Activated naive CD8-positive, alpha-beta T cell treated with anti-CD3 and anti-CD28 coated beads for 36 hours (primary cell): Measurements from ENCODE around the gene GC. TPM values are rescaled to one million over a fixed set of nuclear protein-coding genes. Genes with fewer than 3 reads are reported as not detected.

Experiments
- DNase-seq: peaks from one replicate; pipeline ENCODE4 v3.0.0; 2021
- H3K27ac Mint-ChIP-seq: one replicate; pipeline ENCODE4 v1.8.0; 2022; ENCODE audit warnings: mild to moderate bottlenecking, moderate library complexity, mixed read lengths
- H3K27me3 Mint-ChIP-seq: one replicate; pipeline ENCODE4 v1.8.0; 2022; ENCODE audit warnings: mild to moderate bottlenecking, mixed read lengths
- H3K36me3 Mint-ChIP-seq: one replicate; pipeline ENCODE4 v1.8.0; 2021; ENCODE audit warnings: mild to moderate bottlenecking, mixed read lengths
- H3K4me1 Mint-ChIP-seq: one replicate; pipeline ENCODE4 v1.8.0; 2021; ENCODE audit warnings: mixed read lengths
- H3K4me3 Mint-ChIP-seq: one replicate; pipeline ENCODE4 v1.8.0; 2022; ENCODE audit warnings: mild to moderate bottlenecking, moderate library complexity, mixed read lengths
- H3K9me3 Mint-ChIP-seq: one replicate; pipeline ENCODE4 v1.8.0; 2022; ENCODE audit warnings: mixed read lengths
- total RNA-seq, 2 experiments: library from RNA; stranded (reverse); gene quantifications; one replicate each; pipeline ENCODE4 v1.2.3, GENCODE V29; 2021

Gene GC
- total RNA-seq, 2 experiments from 2014 or later = not detected

GRCh38 chr4:71729856-71730255, 54.0 kb downstream of the GC start:
- no peaks in the 10 kb centered on the region for H3K9me3 Mint-ChIP-seq
- H3K4me3 Mint-ChIP-seq = no peak overlapping the region
- no peaks in the 10 kb centered on the region for H3K36me3 Mint-ChIP-seq
- DNase-seq = no peak
- peaks cover 14% of the 10 kb centered on the region for H3K27me3 Mint-ChIP-seq
- no peaks in the 10 kb centered on the region for H3K4me1 Mint-ChIP-seq
- H3K27ac Mint-ChIP-seq = no peak overlapping the region

- Mint-ChIP-seq H3K9me3 (no peaks in the 10 kb centered on the region), H3K4me1 (no peaks in the 10 kb centered on the region), H3K27me3 (no peaks in the 10 kb centered on the region), H3K27ac (no peak overlapping the region), H3K4me3 (no peak overlapping the region), H3K36me3 (no peaks in the 10 kb centered on the region)
- no peak for DNase-seq
Measured at GRCh38 chr4:71713611-71714203, 70.2 kb downstream of the GC start.

- no peaks in the 10 kb centered on the region for H3K27me3 Mint-ChIP-seq
Measured at GRCh38 chr4:71711985-71712348, 71.9 kb downstream of the GC start.

GRCh38 chr4:71711044-71711984, 72.6 kb downstream of the GC start:
- H3K36me3 Mint-ChIP-seq = no peaks in the 10 kb centered on the region
- no peak overlapping the region for H3K4me3 Mint-ChIP-seq
- H3K4me1 Mint-ChIP-seq = no peaks in the 10 kb centered on the region
- DNase-seq = no peak
- H3K27ac Mint-ChIP-seq = no peak overlapping the region
- H3K9me3 Mint-ChIP-seq = no peaks in the 10 kb centered on the region
- H3K27me3 Mint-ChIP-seq = no peaks in the 10 kb centered on the region

More at GRCh38 chr4:71711985-71712348, 71.9 kb downstream of the GC start:
- H3K9me3 Mint-ChIP-seq = no peaks in the 10 kb centered on the region
- no peaks in the 10 kb centered on the region for H3K36me3 Mint-ChIP-seq
- no peaks in the 10 kb centered on the region for H3K4me1 Mint-ChIP-seq
- H3K4me3 Mint-ChIP-seq = no peak overlapping the region
- no peak overlapping the region for H3K27ac Mint-ChIP-seq
- DNase-seq = no peak

- DNase-seq = no peak
- H3K4me3 Mint-ChIP-seq = no peak overlapping the region
- no peak overlapping the region for H3K27ac Mint-ChIP-seq
- H3K9me3 Mint-ChIP-seq = no peaks in the 10 kb centered on the region
- H3K36me3 Mint-ChIP-seq = no peaks in the 10 kb centered on the region
- no peaks in the 10 kb centered on the region for H3K4me1 Mint-ChIP-seq
- H3K27me3 Mint-ChIP-seq = no peaks in the 10 kb centered on the region
Measured at GRCh38 chr4:71709961-71710360, 73.9 kb downstream of the GC start.

GRCh38 chr4:71698141-71698540, 85.7 kb downstream of the GC start:
- Mint-ChIP-seq H3K27ac (no peak overlapping the region), H3K36me3 (no peaks in the 10 kb centered on the region), H3K4me3 (no peak overlapping the region), H3K27me3 (peaks cover 24% of the 10 kb centered on the region), H3K4me1 (no peaks in the 10 kb centered on the region), H3K9me3 (no peaks in the 10 kb centered on the region)
- no peak for DNase-seq

GRCh38 chr4:71697031-71697430, 86.8 kb downstream of the GC start:
- Mint-ChIP-seq H3K9me3 (no peaks in the 10 kb centered on the region), H3K4me1 (no peaks in the 10 kb centered on the region), H3K36me3 (no peaks in the 10 kb centered on the region), H3K27ac (no peak overlapping the region), H3K4me3 (no peak overlapping the region), H3K27me3 (peaks cover 19% of the 10 kb centered on the region)
- no peak for DNase-seq

GRCh38 chr4:71694961-71695360, 88.9 kb downstream of the GC start:
- Mint-ChIP-seq H3K27ac (no peak overlapping the region), H3K4me3 (no peak overlapping the region)

GRCh38 chr4:71692963-71693362, 90.9 kb downstream of the GC start:
- Mint-ChIP-seq H3K36me3 (no peaks in the 10 kb centered on the region), H3K9me3 (no peaks in the 10 kb centered on the region), H3K27ac (no peak overlapping the region), H3K4me1 (no peaks in the 10 kb centered on the region), H3K27me3 (peaks cover 28% of the 10 kb centered on the region), H3K4me3 (no peak overlapping the region)
- no peak for DNase-seq

More at GRCh38 chr4:71694961-71695360, 88.9 kb downstream of the GC start:
- H3K9me3 Mint-ChIP-seq = no peaks in the 10 kb centered on the region
- peaks cover 14% of the 10 kb centered on the region for H3K27me3 Mint-ChIP-seq
- H3K4me1 Mint-ChIP-seq = no peaks in the 10 kb centered on the region
- no peak for DNase-seq
- H3K36me3 Mint-ChIP-seq = no peaks in the 10 kb centered on the region

GRCh38 chr4:71692198-71692597, 91.7 kb downstream of the GC start:
- Mint-ChIP-seq H3K4me3 (no peak overlapping the region), H3K9me3 (no peaks in the 10 kb centered on the region), H3K27me3 (peaks cover 26% of the 10 kb centered on the region), H3K36me3 (no peaks in the 10 kb centered on the region), H3K4me1 (no peaks in the 10 kb centered on the region), H3K27ac (no peak overlapping the region)
- no peak for DNase-seq

Other genes starting within 250 kb of the GC start
- gene NPFFR2, start 247.9 kb upstream of the GC start, total RNA-seq = not detected